Measurements from ENCODE around the gene COL5A2. TPM values are rescaled to one million over a fixed set of nuclear protein-coding genes. Genes with fewer than 3 reads are reported as not detected.

COL5A2 gene
- total and polyA plus RNA-seq, 2 donors (not counting 3 experiments of a cell fraction or from before 2014, with no cell fraction given), result 47.4 to 123 TPM

- Histone ChIP-seq H4K20me1 (replicated peaks; ENCODE audit: control insufficient read depth, extremely low read depth, insufficient read depth, low read length) (no peaks in the 10 kb centered on the region), H3K4me3 (replicated peaks in 1 of 3; ENCODE audit: insufficient read depth in 1 of 3, low read depth in 1 of 3, low read length in 3 of 3) (no peak overlapping the region), H3K9me3 (replicated peaks; ENCODE audit: control insufficient read depth, insufficient read depth, low read length) (no peaks in the 10 kb centered on the region), H3K79me2 (ENCODE audit: control insufficient read depth, insufficient read depth, low read length) (peaks cover 33% of the 10 kb centered on the region), H3K9me1 (replicated peaks; ENCODE audit: control insufficient read depth, extremely low read depth, insufficient read depth, low read length) (no peaks in the 10 kb centered on the region), H3K27me3 (ENCODE audit: control insufficient read depth in 2 of 2, insufficient read depth in 2 of 2, low read length in 2 of 2) (no peaks in the 10 kb centered on the region), H3K9ac (replicated peaks; ENCODE audit: extremely low read depth, insufficient read depth, low read length) (no peak overlapping the region), H3K4me1 (ENCODE audit: control insufficient read depth, extremely low read depth, insufficient read depth, low read length) (peaks cover 14% of the 10 kb centered on the region), H3K36me3 (ENCODE audit: control insufficient read depth in 2 of 2, extremely low read depth in 1 of 2, insufficient read depth in 2 of 2, low read length in 2 of 2) (no peaks in the 10 kb centered on the region), H2AFZ (ENCODE audit: low read depth, low read length) (no peak overlapping the region), H3K27ac (ENCODE audit: insufficient read depth, low read depth, low read length) (no peak overlapping the region), H3K4me2 (ENCODE audit: insufficient read depth, low read length) (no peak overlapping the region)
- FAIRE-seq (no peak), DNase-seq (ENCODE audit: low read depth, low spot score) (no peak)
- TF ChIP-seq JUN (IDR thresholded peaks at IDR 0.05; ENCODE audit: borderline replicate concordance, insufficient read depth, insufficient read length, low read depth) (no peak), MYC (IDR thresholded peaks at IDR 0.05; ENCODE audit: low read depth, low read length) (no peak), POLR2AphosphoS5 (IDR thresholded peaks at IDR 0.05; ENCODE audit: insufficient read depth, low read depth, low read length) (no peak), GATA2 (IDR thresholded peaks at IDR 0.05; ENCODE audit: insufficient read depth, insufficient read length, low read depth, low read length) (no peak), MAX (IDR thresholded peaks at IDR 0.05; ENCODE audit: insufficient read depth, insufficient read length) (no peak), FOS (IDR thresholded peaks at IDR 0.05; ENCODE audit: borderline replicate concordance, insufficient read depth, low read length) (no peak), POLR2A (IDR thresholded peaks at IDR 0.05; ENCODE audit: low read depth, low read length) (no peak), CTCF (IDR thresholded peaks at IDR 0.05; ENCODE audit: extremely low read depth in 1 of 2, insufficient read depth in 1 of 2, low read depth in 1 of 2, low read length in 2 of 2) (no peak), EZH2 (IDR thresholded peaks at IDR 0.05; ENCODE audit: borderline replicate concordance, low read depth, low read length, severe bottlenecking) (no peak)
- CTCF ChIA-PET, result interaction anchor here (1.0 to 1.6 kb wide), 2 partner anchors 69 to 105 kb away, joined by 3 read pairs; no protein-coding TSS in a partner anchor
- POLR2A ChIA-PET, result no interaction called here
- dilution Hi-C loops (cut with MboI; ENCODE audit: extremely low pct_ligation_motif_present, low sequenced_read_pairs) (no loop called here), intact Hi-C loops (cut with micrococcal nuclease) (no loop called here)
- no TSS peak for BruUV-seq (replicated peaks)
Measured at GRCh38 chr2:189165656-189166380, 13.7 kb downstream of the COL5A2 start.

Data from endothelial cell of umbilical vein (primary cell).